Urothelium cell line (cell line): ENCODE measurements around the gene ZSWIM4.
"Not testable (repeated sequence)": the region's sequence is repeated elsewhere in the genome, so short reads cannot be mapped to it uniquely, and the experiment has no call there.

ENCODE experiments used
- DNase-seq: peaks from one replicate; pipeline ENCODE4 v3.0.0; 2011; ENCODE audit warnings: low spot score, mixed read lengths
- FAIRE-seq: peaks from 2 replicates; lab custom pipeline; 2011; peaks lifted over from hg19 to GRCh38; lab: Jason Lieb, UNC

The ZSWIM4 gene

DNA sequence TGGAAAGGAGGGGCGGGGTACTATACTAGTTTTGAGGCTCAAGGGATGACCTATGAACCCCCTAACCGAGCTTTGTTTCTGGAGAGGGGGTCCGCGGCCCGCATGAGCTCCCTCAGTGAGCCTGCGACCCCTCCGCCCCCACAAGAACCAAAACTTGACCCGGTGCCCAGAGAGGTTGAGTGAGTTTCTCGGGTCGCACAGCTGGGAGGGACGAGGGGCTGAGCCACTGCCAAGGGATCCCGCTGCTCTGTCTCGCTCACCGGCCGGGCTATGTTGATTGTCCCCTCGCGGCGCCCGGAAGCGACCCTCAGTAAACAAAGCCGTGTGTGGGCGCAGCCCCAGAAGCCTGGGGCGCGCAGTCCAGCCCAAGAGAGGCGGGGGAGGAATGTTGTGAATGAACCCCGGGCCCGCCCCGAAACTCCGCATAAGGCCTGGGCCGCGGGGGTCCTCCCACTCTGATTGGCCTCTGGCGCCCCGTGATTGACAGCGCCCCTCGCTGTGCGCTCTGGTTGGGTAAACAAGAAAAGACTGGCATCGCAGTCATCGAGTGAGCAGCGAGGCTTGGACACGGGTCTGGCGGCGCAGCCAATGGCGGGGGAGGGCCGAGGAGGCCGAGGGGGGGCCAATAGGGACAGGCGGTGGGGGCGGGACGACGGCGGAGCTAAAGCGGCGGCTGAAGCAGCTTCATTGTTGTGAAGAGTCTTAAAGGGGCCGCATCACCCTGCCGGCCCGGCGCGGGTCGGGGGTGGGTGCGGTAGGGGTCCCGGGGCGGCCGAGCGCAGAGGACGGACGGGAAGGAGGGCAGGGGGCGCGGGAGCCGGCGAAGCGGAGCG, at the start of gene ZSWIM4:
Gene ZSWIM4, plus strand, starts transcription at position 687 of the 833 bp plus-strand sequence. CDS start 206 bp downstream, outside the sequence.
- DNase-seq: peak; percentile 94
- FAIRE-seq: no peak

DNA sequence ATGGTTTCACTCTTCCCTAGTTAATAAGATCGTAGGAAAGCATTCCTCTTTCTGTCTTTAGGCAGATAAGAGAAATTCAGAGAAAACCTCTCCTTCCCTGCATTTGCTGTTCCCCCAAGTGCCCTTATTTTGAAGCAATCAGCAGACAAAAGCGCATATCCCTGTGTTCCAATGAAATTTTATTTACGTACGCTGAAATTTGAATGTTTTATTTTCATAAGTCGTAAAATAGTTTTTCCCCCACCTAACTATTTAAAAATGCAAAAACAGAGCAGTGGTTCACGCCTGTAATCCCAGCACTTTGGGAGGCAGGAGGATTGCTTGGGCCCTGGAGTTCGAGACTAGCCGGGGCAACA, 48.2 kb upstream of the ZSWIM4 start:
- DNase-seq (no peak), FAIRE-seq (no peak)

DNA sequence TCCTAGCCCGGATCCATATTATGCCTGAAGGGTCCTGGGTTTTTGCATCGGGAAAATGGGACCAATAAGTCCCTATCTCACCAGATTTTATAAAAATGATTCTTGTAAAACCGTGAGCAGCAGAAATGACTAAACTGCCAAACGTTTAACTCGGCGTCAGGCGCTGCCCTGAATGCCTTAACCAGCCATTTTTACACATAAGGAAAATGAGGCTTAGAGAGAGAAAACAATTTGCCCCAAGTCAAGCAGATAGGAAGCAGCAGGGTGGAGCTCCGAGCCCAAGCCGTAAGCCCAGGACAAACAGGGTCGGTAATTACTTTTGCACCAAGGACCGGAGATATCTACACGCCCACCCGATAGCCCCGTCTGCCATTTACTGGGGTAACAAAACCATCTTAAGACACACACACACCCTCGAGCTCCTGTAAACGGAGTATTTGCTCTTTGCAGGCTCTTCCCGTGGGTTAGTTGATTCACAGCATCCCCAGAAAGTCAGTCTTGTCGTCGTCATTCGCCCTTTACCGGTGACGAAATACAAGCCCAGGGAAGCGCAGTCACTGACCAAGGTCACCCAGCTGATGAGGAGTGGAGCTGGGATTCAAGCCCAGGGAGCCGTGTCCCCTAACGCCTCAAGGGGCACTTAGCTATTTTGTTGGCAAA, 46.9 kb upstream of the ZSWIM4 start:
- FAIRE-seq (no peak), DNase-seq (no peak)

DNA sequence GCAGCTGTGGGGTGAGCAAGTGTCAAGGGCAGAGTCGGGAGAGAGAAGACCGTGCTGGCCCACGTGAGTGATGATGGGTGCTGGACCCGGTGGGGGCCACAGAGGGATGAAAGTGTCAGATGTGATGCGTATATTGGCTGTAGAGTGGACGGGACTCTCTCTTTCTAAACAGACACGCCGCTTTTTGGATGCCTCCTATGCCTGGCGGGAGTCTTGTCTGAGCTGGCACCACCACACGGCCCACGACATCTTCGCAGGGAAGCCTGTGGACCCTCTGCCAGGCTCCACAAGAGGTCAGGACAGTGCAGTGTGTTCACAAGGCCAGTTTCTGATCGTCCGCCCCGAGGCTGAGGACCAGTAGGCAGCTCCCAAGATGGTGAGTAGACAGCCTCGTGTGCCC, 43.8 kb upstream of the ZSWIM4 start:
- DNase-seq: no peak

DNA sequence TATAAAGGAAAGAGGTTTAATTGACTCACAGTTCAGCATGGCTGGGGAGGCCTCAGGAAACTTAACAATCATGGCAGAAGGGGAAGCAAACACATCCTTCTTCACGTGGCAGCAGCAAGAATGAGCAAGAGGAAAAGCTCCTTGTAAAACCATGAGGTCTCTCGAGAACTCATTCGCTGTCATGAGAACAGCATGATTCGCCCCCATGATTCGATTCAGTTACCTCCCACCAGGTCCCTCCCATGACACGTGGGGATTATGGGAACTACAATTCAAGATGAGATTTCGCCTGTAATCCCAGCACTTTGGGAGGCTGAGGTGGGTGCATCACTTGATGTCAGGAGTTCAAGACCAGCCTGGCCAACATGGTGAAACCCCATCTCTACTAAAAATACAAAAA, 41.6 kb upstream of the ZSWIM4 start:
- not testable (repeated sequence) for FAIRE-seq, DNase-seq

More for the DNA sequence above, 43.8 kb upstream of the ZSWIM4 start:
- FAIRE-seq: no peak

DNA sequence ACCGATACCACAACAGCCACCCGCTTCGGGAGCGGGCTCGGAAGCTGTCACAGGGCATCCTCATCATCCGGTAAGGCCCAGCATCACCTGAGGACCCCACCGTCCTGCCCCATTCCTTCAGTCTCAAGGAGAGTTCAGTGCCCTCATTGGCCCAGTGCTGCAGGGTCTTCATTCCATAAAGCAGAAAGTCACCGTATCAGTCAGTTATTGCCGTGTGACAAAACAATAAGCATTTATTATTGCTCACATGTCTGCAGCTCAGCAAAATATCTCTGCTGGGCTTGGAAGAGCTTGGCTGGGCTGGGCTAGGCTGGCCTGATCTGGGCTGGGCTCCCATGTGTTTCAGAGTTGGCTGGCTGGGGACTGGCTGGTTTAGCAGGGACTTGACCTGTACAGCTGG, 39.0 kb upstream of the ZSWIM4 start:
- DNase-seq (no peak), FAIRE-seq (no peak)

DNA sequence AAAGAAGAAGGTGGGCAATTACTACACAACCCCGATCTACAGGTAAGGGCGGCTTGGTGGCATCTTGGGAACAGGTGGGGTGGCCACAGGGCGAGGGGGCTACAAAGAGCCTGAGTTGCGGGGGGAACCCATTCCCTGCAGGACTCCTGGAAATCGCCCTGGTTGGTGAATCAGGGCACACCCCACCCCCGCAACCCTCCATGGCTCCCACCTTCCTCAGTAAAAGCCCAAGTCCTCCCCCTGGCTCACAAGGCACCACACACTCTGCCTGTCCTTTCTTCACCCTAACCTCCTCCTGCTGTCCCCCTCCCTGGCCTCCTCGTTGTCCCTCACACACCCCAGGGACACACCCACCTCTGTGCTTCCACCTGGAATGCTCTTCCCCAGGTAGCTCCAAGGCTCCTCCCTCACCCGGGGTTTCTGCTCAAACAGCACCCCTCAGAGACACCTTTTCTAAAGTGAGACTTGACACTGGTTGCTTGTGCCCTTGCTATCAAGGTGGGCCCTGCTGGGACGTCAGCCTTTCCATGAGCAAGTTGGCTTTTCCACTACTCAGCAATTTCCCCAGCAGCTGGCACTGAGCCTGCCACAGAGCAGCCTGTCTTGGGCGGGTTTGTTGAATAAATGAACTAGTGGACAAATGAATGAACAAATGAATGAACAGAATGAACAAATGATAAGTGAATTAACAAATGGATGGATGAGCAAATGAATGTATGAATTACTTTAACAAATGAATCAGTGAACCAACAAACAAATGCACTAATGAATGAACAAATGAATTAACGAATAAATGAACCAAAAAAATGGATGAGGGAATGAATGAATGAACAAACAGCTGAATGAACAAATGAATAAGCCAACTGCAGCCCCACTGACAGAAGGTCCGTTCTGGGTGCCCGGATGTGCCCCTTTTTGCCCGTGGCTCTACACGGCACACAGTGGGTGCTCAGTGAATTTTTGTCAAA, 37.2 kb upstream of the ZSWIM4 start:
- DNase-seq: no peak
- FAIRE-seq: no peak

DNA sequence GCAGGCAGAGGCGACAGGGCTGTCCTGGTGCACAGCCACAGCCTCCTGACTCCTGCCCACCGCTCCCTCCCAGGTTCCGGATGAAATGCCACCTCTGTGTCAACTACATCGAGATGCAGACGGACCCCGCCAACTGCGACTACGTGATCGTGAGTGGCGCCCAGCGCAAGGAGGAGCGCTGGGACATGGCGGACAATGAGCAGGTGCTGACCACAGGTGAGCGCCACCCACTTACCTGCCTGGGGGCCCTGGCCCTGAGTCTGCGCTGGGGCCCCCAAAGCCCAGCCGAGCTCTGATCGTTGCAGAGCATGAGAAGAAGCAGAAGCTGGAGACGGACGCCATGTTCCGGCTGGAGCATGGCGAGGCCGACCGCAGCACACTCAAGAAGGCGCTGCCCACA, 36.4 kb upstream of the ZSWIM4 start:
- no peak for DNase-seq
- FAIRE-seq: no peak

DNA sequence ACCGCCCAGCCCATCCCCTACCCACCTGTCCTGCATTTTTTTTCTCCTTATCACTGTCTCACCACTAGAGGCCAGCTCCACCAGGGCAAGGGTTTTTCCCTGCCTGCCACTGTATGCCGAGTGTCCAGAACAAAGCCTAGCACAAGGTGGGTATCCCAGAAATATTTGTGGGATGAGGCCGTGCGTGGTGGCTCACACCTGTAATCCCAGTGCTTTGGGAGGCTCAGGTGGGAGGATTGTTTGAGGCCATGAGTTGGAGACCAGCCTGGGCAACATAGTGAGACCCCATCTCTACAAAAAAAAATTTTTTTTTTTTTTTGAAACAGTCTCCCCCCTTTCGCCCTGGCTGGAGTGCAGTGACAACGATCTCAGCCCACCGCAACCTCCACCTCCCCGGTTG, 33.8 kb upstream of the ZSWIM4 start:
- no peak for DNase-seq
- FAIRE-seq: no peak

DNA sequence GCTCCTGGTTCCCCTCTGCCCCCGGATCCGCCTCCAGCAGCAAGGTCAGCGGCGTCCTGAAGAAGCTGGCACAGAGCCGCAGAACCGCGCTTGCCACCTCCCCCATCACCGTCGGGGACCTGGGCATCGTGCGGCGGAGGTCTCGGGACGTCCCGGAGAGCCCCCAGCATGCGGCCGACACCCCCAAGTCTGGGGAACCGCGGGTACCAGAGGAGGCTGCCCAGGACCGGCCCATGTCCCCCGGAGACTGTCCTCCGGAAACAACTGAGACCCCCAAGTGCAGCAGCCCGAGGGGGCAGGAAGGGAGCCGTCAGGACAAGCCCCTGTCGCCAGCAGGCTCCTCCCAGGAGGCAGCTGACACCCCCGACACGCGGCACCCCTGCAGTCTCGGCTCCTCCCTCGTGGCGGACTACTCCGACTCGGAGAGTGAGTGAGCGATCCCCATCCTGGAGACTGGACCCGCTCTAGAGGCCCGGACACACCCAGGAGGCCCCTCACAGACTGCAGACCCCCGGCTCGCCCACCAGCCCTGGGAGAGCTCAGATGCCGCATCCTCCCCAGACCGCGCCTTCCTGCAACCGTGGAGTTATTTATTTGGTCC, 32.5 kb upstream of the ZSWIM4 start:
- DNase-seq: no peak
- FAIRE-seq: no peak

DNA sequence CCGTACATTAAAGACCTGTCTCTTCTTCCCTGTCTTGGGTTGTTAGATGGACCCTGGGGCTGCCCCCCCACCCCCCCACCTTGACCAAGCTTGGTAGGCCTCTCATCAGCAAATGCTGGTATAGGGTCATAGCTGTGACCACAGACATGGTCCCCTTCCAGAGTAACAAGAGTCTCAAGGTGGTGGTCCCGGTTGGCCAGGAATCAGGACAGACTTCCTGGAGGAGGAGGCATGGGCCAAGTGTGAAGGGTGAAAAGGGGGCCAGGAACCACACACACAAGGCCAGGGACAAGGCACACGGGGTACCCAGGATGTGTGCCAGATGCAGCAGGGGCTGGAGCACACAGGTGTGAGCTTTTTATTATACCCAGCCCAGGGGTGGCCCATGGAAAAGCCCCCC, 32.0 kb upstream of the ZSWIM4 start:
- FAIRE-seq (no peak), DNase-seq (no peak)

DNA sequence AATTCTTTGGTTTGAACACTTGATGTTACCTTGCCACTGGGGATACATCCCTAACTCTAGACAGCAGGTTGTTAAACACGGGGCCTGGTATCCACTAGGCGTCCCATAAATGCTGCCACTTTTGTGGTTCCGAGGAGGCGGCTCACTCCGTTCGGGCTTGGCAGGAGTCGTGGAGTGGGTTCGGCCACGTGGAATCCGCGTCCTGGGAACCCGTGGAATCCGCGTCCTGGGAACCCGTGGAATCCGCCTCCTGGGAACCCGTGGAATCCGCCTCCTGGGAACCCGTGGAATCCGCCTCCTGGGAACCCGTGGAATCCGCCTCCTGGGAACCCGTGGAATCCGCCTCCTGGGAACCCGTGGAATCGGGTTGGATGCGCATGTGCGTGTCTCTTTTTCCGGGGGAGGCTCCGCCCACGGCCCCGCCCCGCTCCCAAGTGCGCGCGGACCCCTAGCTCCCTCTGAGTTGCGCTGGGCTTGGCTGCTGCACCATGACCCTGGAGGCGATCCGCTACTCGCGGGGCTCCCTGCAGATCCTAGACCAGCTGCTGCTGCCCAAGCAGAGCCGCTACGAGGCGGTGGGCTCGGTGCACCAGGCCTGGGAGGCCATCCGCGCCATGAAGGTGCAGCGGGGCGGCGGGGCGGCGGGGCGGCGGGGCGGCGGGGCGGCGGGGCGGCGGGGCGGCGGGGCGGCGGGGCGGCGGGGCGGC, 31.0 kb upstream of the ZSWIM4 start, which contains the start of gene MRI1:
Gene MRI1, plus strand, starts transcription at position 422 of the 707 bp plus-strand sequence. Its CDS starts 67 bp downstream, at position 489.
- FAIRE-seq (no peak), DNase-seq (peak; percentile 72)

DNA sequence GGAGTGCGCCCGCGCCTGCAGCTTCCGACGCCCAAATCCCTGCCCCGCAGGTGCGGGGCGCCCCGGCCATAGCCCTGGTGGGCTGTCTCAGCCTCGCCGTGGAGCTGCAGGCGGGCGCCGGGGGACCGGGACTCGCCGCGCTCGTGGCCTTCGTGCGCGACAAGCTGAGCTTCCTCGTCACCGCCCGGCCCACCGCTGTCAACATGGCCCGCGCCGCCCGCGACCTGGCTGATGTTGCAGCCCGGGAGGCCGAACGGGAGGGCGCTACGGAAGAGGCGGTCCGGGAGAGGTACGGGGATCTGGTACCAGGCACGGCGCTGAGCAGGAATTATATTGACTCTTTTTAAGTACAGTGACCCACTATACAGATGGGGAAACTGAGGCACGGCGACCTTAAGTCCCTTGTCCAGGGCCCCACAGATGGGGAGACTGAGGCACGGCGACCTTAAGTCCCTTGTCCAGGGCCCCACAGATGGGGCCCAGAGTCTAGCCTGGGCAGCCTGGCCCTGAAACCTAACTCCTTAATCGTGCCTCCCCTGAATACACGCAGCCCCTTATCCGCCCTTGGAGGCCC, 30.3 kb upstream of the ZSWIM4 start:
- DNase-seq: no peak
- no peak for FAIRE-seq

DNA sequence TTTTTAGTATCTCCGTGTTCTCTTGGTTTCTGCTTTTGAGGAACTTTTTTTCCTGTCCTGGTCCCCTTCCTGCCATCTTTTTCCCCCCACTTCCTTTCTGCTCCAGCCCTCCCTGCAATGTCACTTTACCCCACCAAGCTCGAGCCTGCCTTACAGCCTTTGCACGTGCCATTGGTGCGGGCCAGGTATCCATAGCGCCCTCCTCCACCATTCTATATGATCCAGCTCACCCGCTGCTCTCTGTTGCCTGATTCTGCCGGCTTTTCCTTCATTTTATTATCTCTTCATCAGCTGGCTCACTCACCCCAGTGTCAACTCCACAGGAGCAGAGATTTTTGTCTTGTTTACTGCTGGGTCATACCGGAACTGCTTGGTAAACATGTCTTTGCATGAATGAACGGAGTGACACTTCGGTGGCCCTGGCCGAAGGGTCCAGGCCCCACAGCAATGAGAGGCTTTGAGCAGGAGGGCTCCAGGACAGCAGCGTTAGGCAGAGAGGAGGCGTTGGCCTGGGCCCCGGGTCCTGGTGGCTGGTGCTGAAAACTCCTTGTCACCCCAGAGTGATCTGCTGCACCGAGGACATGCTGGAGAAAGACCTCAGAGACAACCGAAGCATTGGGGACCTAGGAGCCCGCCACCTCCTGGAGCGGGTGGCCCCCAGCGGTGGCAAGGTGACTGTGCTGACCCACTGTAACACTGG, 29.7 kb upstream of the ZSWIM4 start:
- no peak for FAIRE-seq
- no peak for DNase-seq

DNA sequence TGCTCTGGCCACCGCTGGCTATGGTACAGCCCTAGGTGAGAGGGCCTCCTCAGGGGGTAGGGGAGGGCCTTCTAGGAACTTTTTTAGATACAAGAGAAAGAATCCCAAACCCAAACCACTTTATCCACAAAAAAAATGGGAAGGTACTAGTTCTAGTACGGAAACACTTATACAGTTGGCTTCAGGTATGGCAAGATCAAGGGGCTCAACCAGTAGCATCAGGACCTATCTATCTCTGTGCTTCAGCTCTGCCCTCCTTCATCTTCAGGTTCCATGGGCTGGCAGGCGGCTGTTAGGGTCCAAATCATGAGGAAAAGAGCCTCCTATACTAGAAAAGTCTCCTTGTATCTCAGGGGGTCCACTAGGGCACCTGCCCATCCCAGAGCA, 29.2 kb upstream of the ZSWIM4 start:
- DNase-seq: no peak
- no peak for FAIRE-seq

DNA sequence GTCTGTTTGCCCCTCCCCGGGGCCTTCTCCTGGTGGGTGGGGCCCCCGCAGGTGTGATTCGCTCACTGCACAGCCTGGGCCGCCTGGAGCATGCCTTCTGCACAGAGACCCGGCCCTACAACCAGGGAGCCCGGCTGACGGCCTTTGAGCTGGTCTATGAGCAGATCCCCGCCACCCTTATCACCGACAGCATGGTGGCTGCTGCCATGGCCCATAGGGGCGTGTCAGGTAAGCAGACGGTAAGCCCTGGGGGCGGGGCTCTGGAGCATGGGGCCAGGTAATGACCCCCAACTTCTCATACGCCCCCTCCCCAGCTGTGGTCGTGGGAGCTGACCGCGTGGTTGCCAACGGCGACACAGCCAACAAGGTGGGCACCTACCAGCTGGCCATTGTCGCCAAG, 26.7 kb upstream of the ZSWIM4 start:
- FAIRE-seq (no peak), DNase-seq (no peak)

DNA sequence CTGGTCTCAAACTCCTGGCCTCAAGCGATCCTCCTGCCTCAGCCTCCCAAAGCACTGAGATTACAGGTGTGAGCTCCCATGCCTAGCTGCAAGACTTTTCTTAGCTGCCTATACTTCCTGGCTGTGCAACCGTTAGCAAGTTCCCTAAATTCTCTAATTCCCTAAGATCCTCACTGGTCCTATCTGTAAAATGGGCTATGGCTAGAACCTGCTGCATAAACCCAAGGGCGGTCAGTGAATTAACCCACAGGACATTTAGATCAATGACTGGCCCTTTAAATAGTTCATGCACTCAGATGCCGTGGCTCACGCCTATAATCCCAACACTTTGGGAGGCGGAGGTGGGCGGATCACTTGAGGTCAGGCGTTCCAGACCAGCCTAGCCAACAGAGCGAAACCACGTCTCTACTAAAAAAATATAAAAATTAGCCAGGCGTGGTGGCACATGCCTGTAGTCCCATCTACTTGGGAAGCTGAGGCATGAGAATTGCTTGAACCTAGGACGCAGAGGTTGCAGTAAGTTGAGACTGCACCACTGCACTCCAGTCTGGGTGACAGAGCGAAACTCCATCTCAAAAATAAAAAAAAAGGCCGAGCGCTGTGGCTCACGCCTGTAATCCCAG, 25.1 kb upstream of the ZSWIM4 start:
- DNase-seq (no peak), FAIRE-seq (no peak)
